ENCODE results near the gene ABL1. TPM values are rescaled to one million over a fixed set of nuclear protein-coding genes. Genes with fewer than 3 reads are reported as not detected.
A peak's percentile ranks its signal among the peaks of the same experiment; 100 is the strongest.

Gene ABL1
- total RNA-seq, 1 donor = 94.8 TPM

DNA sequence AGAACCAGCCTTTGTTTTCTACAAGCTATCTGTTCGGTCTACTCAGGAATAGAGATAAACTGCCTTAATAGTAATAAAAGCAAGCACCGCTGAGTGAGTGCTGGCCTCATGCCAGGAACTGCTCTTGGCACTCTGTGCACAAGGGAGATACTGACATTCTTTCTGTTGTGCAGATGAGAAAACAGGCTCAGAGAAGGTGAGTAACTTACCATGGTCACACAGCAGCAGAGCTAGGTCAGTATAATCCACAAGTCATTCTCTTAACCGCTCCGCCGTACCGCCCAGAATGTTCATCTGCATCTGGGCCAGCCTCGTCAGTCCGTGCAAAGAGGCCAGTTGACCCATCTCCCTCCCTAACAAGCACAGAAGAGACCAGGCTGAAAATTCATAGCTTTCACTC is 34.2 kb downstream of the ABL1 start:
- Histone ChIP-seq H3K79me2 (ENCODE audit: insufficient read depth, low read length) (peaks cover 99% of the 10 kb centered on the region), H3K27me3 (ENCODE audit: insufficient read depth, low read length) (no peaks in the 10 kb centered on the region)

DNA sequence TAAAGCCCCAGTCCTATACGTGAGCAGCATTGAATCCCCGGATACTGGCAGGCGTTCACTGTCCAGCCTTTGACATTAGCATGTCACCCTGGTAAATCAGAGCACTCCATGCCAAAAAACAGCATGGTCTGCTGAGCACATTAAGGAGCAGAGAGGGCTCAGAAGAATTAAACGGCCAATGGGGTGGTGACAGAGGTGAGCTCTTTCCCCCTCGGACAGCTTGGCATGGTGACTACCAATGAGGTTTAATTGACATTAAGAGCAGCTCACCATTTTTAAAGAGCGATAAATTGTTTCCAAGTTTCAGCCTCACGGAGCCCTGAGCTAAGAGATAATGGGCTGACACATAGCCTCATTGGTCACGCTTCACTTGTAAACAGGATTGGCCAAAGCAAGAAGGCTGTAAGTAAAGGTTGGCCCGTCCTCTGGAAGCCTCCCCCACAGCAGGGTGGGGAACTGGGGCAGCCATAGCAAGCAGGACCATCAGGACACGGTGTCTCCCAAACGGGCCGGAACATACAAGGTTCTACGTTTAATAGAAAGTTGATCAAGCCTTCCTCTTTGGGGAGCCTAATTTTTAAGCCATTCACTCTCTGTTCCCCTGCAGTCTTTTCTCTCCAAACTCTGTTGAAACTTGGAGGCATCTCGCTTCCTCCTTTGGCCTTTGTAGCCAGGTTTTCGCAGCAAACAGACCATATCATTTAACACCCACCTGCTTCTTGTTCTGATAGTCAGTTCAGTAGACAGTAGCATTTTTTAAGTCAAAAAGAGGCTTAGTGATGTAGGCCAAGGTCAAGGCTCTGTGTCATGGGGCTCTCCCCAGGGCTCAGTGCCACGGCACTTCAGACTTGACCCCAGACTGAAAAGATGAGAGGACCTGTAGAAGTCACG is 35.7 kb downstream of the ABL1 start:
- Histone ChIP-seq H3K4me1 (ENCODE audit: insufficient read depth, low read length) (peaks cover 5% of the 10 kb centered on the region), H3K79me2 (ENCODE audit: insufficient read depth, low read length) (peaks cover 97% of the 10 kb centered on the region), H2AFZ (ENCODE audit: low read length) (no peak overlapping the region), H3K27me3 (ENCODE audit: insufficient read depth, low read length) (no peaks in the 10 kb centered on the region), H3K4me3 (ENCODE audit: insufficient read depth, low read length) (no peak overlapping the region), H3K36me3 (ENCODE audit: insufficient read depth, low read length) (peaks cover 91% of the 10 kb centered on the region), H3K4me2 (ENCODE audit: insufficient read depth, low read length) (no peak overlapping the region), H3K9me3 (ENCODE audit: low read depth, low read length) (no peaks in the 10 kb centered on the region), H3K27ac (ENCODE audit: low read depth, low read length) (peak overlapping the region; percentile 14), H4K20me1 (ENCODE audit: insufficient read depth, low read length) (peaks cover 86% of the 10 kb centered on the region)
- DNase-seq (ENCODE audit: insufficient read length, low spot score, missing footprints) = peak; percentile 39
- TF ChIP-seq, protein P1, sequence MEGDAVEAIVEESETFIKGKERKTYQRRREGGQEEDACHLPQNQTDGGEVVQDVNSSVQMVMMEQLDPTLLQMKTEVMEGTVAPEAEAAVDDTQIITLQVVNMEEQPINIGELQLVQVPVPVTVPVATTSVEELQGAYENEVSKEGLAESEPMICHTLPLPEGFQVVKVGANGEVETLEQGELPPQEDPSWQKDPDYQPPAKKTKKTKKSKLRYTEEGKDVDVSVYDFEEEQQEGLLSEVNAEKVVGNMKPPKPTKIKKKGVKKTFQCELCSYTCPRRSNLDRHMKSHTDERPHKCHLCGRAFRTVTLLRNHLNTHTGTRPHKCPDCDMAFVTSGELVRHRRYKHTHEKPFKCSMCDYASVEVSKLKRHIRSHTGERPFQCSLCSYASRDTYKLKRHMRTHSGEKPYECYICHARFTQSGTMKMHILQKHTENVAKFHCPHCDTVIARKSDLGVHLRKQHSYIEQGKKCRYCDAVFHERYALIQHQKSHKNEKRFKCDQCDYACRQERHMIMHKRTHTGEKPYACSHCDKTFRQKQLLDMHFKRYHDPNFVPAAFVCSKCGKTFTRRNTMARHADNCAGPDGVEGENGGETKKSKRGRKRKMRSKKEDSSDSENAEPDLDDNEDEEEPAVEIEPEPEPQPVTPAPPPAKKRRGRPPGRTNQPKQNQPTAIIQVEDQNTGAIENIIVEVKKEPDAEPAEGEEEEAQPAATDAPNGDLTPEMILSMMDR (IDR thresholded peaks at IDR 0.05; ENCODE audit: extremely low read depth, low read depth, low read length) = no peak

More for the DNA sequence above, 34.2 kb downstream of the ABL1 start:
- no peak overlapping the region for H2AFZ ChIP-seq (ENCODE audit: low read length)
- no peak overlapping the region for H3K27ac ChIP-seq (ENCODE audit: low read depth, low read length)
- H3K36me3 ChIP-seq (ENCODE audit: insufficient read depth, low read length) = peaks cover 89% of the 10 kb centered on the region
- peak; percentile 29 for DNase-seq (ENCODE audit: insufficient read length, low spot score, missing footprints)
- H4K20me1 ChIP-seq (ENCODE audit: insufficient read depth, low read length) = peaks cover 79% of the 10 kb centered on the region
- TF ChIP-seq, protein P1 (IDR thresholded peaks at IDR 0.05; ENCODE audit: extremely low read depth, low read depth, low read length) = no peak
- no peak overlapping the region for H3K4me3 ChIP-seq (ENCODE audit: insufficient read depth, low read length)
- H3K9me3 ChIP-seq (ENCODE audit: low read depth, low read length) = no peaks in the 10 kb centered on the region
- H3K4me1 ChIP-seq (ENCODE audit: insufficient read depth, low read length) = peaks cover 5% of the 10 kb centered on the region
- no peak overlapping the region for H3K4me2 ChIP-seq (ENCODE audit: insufficient read depth, low read length)

DNA sequence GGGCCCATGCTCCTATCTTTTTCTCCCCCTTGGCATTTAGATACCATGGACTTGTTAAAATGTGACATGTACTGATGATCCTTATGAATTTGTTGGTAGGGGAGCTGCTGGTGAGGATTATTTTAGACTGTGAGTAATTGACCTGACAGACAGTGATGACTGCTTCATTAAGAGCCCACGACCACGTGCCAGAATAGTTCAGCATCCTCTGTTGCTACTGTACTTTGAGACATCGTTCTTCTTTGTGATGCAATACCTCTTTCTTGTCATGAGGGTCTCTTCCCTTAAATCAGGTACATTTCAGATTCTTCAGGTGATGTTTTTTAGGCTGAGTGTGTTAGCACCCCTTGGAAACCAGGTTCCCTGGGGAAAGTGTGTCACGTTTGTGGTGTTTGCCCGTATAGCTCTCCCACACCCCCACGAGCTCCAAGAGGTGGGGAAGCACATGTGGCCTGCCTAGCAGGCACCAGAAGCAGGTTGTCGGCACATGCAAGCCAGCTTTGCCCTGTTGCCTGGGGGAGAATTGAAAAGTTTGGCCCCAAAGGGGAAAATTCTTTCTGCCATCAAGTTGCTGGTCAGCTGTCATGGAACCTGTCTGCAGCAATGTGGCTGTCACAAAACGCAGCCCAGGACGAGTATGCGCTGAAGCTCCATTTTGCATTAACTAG is 36.5 kb downstream of the ABL1 start:
- Histone ChIP-seq H3K4me1 (ENCODE audit: insufficient read depth, low read length) (peaks cover 5% of the 10 kb centered on the region), H3K4me3 (ENCODE audit: insufficient read depth, low read length) (no peak overlapping the region), H3K36me3 (ENCODE audit: insufficient read depth, low read length) (peaks cover 91% of the 10 kb centered on the region), H3K79me2 (ENCODE audit: insufficient read depth, low read length) (peaks cover 89% of the 10 kb centered on the region), H4K20me1 (ENCODE audit: insufficient read depth, low read length) (peaks cover 82% of the 10 kb centered on the region), H3K4me2 (ENCODE audit: insufficient read depth, low read length) (no peak overlapping the region), H3K27ac (ENCODE audit: low read depth, low read length) (no peak overlapping the region), H3K27me3 (ENCODE audit: insufficient read depth, low read length) (no peaks in the 10 kb centered on the region), H3K9me3 (ENCODE audit: low read depth, low read length) (no peaks in the 10 kb centered on the region), H2AFZ (ENCODE audit: low read length) (no peak overlapping the region)
- TF ChIP-seq, protein P1 (IDR thresholded peaks at IDR 0.05; ENCODE audit: extremely low read depth, low read depth, low read length) = no peak
- peak; percentile 65 for DNase-seq (ENCODE audit: insufficient read length, low spot score, missing footprints)

DNA sequence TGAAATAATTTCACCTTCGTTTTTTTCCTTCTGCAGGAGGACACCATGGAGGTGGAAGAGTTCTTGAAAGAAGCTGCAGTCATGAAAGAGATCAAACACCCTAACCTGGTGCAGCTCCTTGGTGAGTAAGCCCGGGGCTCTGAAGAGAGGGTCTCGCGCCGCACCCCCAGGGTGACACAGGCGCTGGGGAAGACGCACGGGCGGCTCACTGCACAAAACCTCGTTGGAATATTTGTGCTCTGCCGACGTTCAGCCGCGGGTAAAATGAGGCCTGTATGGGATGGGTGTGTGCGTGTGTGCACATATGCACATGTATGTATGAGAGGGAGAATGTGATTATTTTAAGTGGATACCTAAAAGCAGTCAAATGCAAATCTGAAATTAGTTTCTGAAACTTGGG is 37.0 kb downstream of the ABL1 start:
- H3K79me2 ChIP-seq (ENCODE audit: insufficient read depth, low read length) = peaks cover 87% of the 10 kb centered on the region
- H2AFZ ChIP-seq (ENCODE audit: low read length) = no peak overlapping the region
- peaks cover 3% of the 10 kb centered on the region for H3K4me1 ChIP-seq (ENCODE audit: insufficient read depth, low read length)
- H3K27ac ChIP-seq (ENCODE audit: low read depth, low read length) = no peak overlapping the region
- H3K4me2 ChIP-seq (ENCODE audit: insufficient read depth, low read length) = no peak overlapping the region
- H3K27me3 ChIP-seq (ENCODE audit: insufficient read depth, low read length) = no peaks in the 10 kb centered on the region
- peaks cover 90% of the 10 kb centered on the region for H3K36me3 ChIP-seq (ENCODE audit: insufficient read depth, low read length)
- H4K20me1 ChIP-seq (ENCODE audit: insufficient read depth, low read length) = peaks cover 80% of the 10 kb centered on the region
- no peak for DNase-seq (ENCODE audit: insufficient read length, low spot score, missing footprints)
- no peaks in the 10 kb centered on the region for H3K9me3 ChIP-seq (ENCODE audit: low read depth, low read length)
- TF ChIP-seq, protein P1 (IDR thresholded peaks at IDR 0.05; ENCODE audit: extremely low read depth, low read depth, low read length) = no peak
- no peak overlapping the region for H3K4me3 ChIP-seq (ENCODE audit: insufficient read depth, low read length)
